ENCODE results near the gene HOXC10.

Gene HOXC10

DNA sequence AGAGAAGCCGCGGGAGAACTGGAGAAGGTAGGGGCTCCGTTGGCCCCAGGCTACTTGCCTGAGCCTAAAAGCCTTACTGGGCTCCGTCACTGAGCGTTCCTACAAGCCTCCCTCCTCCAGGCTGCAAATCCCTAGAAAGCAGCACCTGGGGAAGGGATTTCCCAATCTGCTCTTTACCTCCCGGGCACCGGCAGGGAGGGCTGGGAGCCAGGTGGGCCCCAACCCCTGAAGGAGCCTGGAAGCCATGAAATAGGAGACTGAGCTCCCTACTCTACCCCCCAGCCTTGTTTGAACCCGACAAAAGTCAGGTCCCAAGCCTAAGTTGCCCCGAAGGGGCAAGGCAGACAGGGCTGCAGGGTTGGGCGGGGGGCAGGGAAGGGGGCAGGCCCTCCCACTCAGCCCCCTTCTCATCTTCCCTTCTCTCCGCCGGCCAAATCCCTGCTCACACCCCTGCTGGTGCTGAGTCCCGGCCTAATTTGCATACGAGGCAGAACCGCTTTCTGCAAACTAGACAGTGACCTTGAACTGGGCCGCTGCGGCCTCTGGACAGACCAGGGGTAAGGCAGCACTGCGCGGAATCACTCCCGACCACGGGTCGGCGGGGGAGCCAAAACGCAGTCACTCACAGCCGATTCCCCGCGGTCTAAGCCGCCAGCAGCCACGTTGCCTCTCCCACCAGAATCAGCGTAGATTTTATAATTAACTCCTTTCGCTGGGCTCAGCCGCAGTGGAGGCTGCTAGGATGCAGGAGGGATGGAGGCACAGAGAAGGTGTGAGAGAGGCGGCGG lies 34.0 kb upstream of the HOXC10 start:
- no peak for DNase-seq (ENCODE audit: low read depth)

DNA sequence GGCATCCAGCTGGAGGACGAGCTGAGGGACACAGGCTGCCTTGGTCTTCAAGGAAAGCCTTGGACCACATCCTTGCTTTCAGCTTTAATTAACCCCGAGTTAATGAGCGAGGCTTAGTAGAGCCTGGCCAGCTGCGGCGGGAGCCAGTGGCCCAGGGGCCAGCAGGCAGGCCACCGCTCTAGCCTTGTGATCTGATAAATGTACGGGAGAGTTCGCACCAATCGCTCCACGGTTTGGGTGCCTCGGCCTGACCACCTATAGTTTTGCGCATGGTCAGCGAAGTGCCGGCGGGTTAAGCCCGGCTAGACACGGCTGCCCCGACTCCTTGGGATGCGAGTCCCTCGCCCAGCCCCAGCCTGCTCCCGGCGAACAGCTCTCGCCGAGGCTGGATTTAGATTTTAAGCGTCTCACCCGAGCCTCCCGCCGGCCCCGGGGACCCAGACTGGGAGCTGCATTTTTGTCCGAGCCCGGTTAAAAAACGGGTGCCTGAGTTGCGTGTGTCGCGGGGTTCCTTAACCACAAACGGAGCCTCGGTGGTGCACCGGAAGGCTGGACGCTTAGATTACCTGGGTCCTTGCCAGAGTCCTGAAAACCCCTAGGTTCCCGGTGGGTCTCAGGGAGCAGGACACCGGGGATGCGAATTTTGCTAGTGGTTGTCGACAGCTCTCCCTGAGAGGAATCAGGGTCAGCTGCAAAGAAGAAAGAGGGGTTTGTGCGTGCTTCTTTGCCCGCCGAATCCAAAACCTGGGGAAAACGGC lies 33.2 kb upstream of the HOXC10 start:
- DNase-seq (ENCODE audit: low read depth): no peak

- DNase-seq (ENCODE audit: low read depth): no peak
Observed at GRCh38 chr12:53952335-53952694, 32.6 kb upstream of the HOXC10 start.

DNA sequence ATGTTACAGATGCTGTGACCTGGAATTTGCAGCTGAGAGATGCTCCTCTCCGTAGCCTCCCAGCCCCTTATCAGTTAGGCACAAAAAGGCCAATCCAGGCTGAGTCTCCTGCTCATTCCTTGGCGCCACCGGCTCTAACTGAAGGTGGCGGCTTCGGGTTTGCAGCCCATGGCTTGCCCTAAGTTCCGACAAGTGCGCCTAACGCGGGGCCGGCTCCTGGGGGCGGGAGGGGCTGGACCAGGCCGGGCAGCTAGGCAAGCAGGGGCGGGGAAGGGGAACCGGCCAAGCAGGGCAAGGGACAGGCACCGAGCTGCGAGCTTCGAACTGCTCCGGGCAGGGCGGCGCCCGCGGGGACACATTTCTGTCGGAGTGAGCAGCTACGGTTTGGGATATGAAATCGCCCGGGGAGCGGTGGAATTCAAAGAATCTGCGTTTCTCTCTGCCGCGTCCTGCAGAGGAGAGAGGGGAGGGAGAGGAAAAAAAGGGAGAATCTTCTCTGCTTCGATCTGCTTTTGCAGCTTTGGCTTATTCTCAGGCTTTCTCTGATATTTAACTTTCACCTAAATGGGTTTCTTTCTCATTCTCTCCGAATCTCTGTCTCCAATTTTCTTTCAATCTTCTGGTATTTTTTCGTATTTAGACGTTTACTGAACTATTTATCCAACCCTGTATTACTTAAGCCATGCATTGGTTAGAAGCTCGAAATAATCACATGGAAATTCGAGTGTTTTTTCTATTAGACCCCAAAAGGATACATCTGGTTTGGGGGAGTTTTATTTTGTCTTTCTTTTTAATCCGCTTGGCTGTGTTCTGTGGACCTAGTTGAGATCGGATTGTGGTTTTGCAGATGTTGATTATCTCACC lies 31.8 kb upstream of the HOXC10 start:
- DNase-seq (ENCODE audit: low read depth): no peak

- DNase-seq (ENCODE audit: low read depth): no peak
Observed at GRCh38 chr12:53953831-53954693, 30.9 kb upstream of the HOXC10 start.

GRCh38 chr12:53954694-53955035 lies 30.3 kb upstream of the HOXC10 start, which contains the start of gene HOXC12:
HOXC12 (plus strand) TSS chr12:53954903; CDS start chr12:53954930, 27 bp downstream.
- no peak for DNase-seq (ENCODE audit: low read depth)

GRCh38 chr12:53955036-53955775 lies 29.7 kb upstream of the HOXC10 start:
- no peak for DNase-seq (ENCODE audit: low read depth)

DNA sequence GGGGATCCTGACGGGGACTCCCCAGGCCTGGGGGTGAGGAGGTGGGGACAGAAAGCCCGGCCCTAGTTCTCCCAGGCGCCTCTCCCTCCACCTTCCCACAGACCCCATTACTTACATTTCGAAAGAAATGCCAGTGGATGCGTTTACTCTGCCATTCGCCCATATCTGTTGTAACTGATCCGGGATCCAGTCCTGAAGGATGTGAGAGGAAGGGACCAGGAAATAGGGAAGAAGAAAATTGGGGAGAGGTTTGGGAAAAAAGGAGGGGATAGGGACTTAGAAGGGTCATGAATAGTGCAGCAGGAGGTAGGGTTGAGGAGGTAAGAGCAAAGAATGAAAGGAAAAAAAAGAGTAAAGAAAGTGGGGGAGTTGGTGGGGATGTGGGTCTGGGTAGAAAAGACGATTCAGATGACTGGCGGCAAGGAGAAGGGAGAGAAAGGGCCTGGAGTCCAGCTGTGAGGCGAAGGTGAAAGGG lies 29.1 kb upstream of the HOXC10 start:
- no peak for DNase-seq (ENCODE audit: low read depth)

GRCh38 chr12:53956251-53956887 lies 28.6 kb upstream of the HOXC10 start:
- no peak for DNase-seq (ENCODE audit: low read depth)

DNA sequence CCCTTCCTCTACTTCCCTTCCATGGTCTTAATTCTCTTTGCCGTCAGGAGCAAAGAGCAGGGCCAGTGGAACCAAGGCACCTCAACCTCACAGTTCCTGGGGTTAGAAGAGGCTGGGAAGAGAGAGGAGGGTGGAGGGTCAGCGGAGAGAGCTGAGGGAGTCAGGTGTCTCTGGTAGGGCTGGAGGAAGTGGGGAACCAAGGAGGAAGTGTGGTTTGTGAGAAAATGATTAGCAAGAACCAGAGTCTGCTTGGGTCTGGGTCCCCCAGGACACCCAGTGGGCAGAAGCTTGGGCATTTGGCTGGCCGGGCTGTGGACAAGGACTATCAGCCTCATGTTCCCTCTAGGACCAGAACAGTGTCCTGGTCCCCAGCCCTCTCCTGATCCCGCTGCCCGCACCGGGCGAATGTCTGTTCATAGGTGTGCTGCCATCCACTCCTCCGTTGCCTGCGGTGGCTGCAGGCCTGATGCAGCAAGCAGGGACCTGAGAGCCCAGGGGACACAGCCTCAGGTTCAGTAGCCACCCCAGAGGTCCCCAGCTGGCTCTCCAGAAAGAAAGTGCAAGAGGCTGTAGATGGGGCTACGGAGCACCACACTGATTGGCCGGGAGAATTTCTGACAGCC lies 27.9 kb upstream of the HOXC10 start:
- DNase-seq (ENCODE audit: low read depth): no peak

DNA sequence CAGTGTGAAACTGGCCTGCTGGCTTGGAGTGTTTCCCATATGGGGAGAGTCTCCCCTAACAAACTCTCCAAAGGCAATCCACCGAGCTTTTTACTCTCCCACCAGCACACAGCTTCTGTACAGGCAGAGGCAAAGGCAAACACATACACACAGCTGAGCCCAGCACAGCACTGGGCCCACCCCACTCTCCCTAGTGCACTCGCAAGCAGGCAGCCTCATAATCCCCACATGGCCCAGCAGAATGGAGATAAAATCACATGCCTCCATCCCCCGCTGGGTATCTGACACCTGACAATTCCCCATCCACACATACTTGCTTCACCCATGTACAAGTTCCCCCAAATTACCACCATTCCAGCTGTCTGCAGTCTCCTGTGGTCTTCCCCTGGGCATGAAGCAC lies 26.8 kb upstream of the HOXC10 start:
- DNase-seq (ENCODE audit: low read depth): no peak

DNA sequence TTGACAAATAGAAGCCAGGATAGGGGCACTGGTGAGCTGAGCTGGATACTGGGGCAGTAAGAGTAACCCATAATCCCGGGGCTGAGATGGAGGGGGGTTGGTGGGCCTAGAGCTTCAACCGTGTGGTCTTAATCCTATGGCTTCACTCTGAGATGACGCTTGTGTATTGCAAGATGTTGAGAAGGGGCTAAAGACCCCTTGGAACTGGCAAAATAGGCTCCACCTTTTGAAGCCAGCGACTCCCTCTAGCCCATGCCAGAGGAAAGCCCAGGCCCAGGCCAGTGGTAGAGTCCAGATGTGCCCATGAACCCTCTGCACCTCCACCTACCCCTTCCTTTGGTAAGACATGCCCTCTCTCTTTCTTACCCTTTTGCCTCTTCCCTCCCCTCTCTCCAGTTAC lies 25.6 kb upstream of the HOXC10 start:
- DNase-seq (ENCODE audit: low read depth): no peak

GRCh38 chr12:53960187-53961024 lies 24.5 kb upstream of the HOXC10 start:
- no peak for DNase-seq (ENCODE audit: low read depth)

DNA sequence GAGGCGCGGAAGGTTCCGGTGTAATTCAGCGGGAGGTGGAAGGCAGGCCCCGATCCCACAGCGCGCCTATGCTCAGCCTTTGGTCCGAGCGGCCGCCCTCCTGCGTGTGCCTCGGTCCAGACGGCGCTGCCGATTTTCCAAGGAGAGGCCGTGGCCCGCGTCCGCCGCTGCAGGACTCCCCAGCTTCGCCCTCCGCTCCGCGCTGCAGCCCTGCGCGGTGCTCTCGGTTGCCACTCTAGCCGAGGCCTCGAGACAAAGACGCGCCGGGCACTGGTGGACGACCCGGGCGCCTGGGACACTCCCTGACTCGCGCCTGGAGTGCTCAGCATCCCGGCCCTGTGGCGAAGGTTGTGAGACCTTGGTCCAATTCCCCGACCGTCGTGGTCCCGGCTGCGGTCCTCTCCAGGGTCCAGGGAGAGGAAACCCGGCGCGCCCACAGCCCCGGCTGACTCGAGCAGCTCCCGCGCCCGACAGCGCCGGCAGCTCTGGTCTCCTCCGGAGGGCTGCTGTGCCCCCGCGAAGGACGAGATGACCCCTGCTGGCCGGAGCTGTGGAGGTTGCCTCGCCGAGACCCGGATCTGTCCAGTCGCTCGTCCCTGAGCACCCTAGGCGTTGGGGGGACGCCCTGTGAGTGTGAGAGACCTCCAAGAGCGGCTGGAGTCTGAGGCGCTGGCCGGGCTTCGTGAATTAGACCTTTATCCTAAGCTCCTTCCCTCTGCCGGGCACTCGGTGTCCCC lies 23.8 kb upstream of the HOXC10 start:
- DNase-seq (ENCODE audit: low read depth): no peak

- DNase-seq (ENCODE audit: low read depth): no peak
Observed at GRCh38 chr12:53963005-53963404, 21.9 kb upstream of the HOXC10 start.

- DNase-seq (ENCODE audit: low read depth): peak; percentile 49
Observed at GRCh38 chr12:53963434-53964314, 21.3 kb upstream of the HOXC10 start.

GRCh38 chr12:53964315-53964713 lies 20.6 kb upstream of the HOXC10 start:
- DNase-seq (ENCODE audit: low read depth): peak; percentile 20

All from ELR (cell line).